Endothelial cell of umbilical vein (primary cell): ENCODE data around the gene CPA2. TPM values are rescaled to one million over a fixed set of nuclear protein-coding genes. Genes with fewer than 3 reads are reported as not detected.
A peak's percentile ranks its signal among the peaks of the same experiment; 100 is the strongest.

Source experiments
- BruUV-seq: library from RNA; stranded (reverse); fragments of 400-500 nt; replicated peaks from 2 replicates; lab custom pipeline; 2021; lab: Mats Ljungman, UMichigan
- CTCF ChIA-PET: fragments of 300-600, 350-600 bp; sonication (Branson Sonifier 250); formaldehyde crosslinking; loops from one replicate; lab custom pipeline; 2021; ENCODE audit warnings: antibody characterized with exemption, inconsistent platforms; lab: Charles Lee
- POLR2A ChIA-PET: fragments of 300-600, 350-600 bp; sonication (Branson Sonifier 250); formaldehyde crosslinking; loops from one replicate; lab custom pipeline; 2021; ENCODE audit warnings: antibody characterized with exemption, inconsistent platforms; lab: Charles Lee
- DNase-seq: peaks from one replicate; pipeline ENCODE4 v3.0.0-alpha.2; 2011; ENCODE audit warnings: low read depth, low spot score
- FAIRE-seq: peaks from 2 replicates; lab custom pipeline; 2011; peaks lifted over from hg19 to GRCh38; lab: Jason Lieb, UNC
- H2AFZ ChIP-seq: 2 replicates; pipeline ENCODE4 v1.6.0; 2012; ENCODE audit warnings: low read depth, low read length, control low read depth, inconsistent platforms
- H3K27ac ChIP-seq: 2 replicates; pipeline ENCODE4 v1.5.1; 2011; ENCODE audit warnings: low read depth, mild to moderate bottlenecking, control low read depth, low read length, moderate library complexity; ENCODE audit not compliant: insufficient read depth
- H3K27me3 ChIP-seq, 2 experiments: 2 replicates each; pipeline versions ENCODE4 v1.6.0 to v1.6.1; 2011; ENCODE audit warnings: low read length in 2 of 2, mixed read lengths in 1 of 2; ENCODE audit not compliant: control insufficient read depth in 2 of 2, insufficient read depth in 2 of 2
- H3K36me3 ChIP-seq, 2 experiments: 2 replicates in 1 of 2; 3 replicates in 1 of 2; pipeline ENCODE4 v1.5.1; 2011; ENCODE audit warnings: low read length in 2 of 2, mild to moderate bottlenecking in 1 of 2, moderate library complexity in 1 of 2; ENCODE audit not compliant: control insufficient read depth in 2 of 2, insufficient read depth in 2 of 2; ENCODE audit errors: extremely low read depth in 1 of 2
- H3K4me1 ChIP-seq: 3 replicates; pipeline ENCODE4 v1.5.1; 2011; ENCODE audit warnings: mild to moderate bottlenecking, low read length; ENCODE audit not compliant: control insufficient read depth, insufficient read depth; ENCODE audit errors: extremely low read depth
- H3K4me2 ChIP-seq: 2 replicates; pipeline ENCODE4 v1.6.1; 2011; ENCODE audit warnings: low read length, control low read depth, mixed read lengths; ENCODE audit not compliant: insufficient read depth
- H3K4me3 ChIP-seq, 3 experiments: fragments of 200-600 bp in 1 of 3; sonication (generic), shearing (Covaris generic) in 1 of 3; replicated peaks in 1 of 3; 2 replicates each; pipeline ENCODE4 v1.5.1; 2011 to 2016; ENCODE audit warnings: control low read depth in 3 of 3, low read length in 3 of 3, mild to moderate bottlenecking in 2 of 3, inconsistent platforms in 1 of 3, low read depth in 1 of 3, moderate library complexity in 1 of 3; ENCODE audit not compliant: insufficient read depth in 1 of 3
- H3K79me2 ChIP-seq: 2 replicates; pipeline ENCODE4 v1.6.0; 2012; ENCODE audit warnings: low read length, inconsistent platforms; ENCODE audit not compliant: control insufficient read depth, insufficient read depth
- H3K9ac ChIP-seq: replicated peaks from 2 replicates; pipeline ENCODE3; 2011; ENCODE audit warnings: low read length, control low read depth; ENCODE audit not compliant: insufficient read depth; ENCODE audit errors: extremely low read depth
- H3K9me1 ChIP-seq: replicated peaks from 3 replicates; pipeline ENCODE4 v1.6.0; 2011; ENCODE audit warnings: mild to moderate bottlenecking, low read length; ENCODE audit not compliant: control insufficient read depth, insufficient read depth; ENCODE audit errors: extremely low read depth
- H3K9me3 ChIP-seq: replicated peaks from 2 replicates; pipeline ENCODE4 v1.5.1; 2012; ENCODE audit warnings: low read length, inconsistent platforms; ENCODE audit not compliant: control insufficient read depth, insufficient read depth
- H4K20me1 ChIP-seq: replicated peaks from 2 replicates; pipeline ENCODE3; 2011; ENCODE audit warnings: mild to moderate bottlenecking, low read length; ENCODE audit not compliant: control insufficient read depth, insufficient read depth; ENCODE audit errors: extremely low read depth
- CTCF ChIP-seq, 2 donors: IDR thresholded peaks; 1 replicate in 1 of 2; 2 replicates in 1 of 2; pipeline ENCODE4 v1.5.1; 2011; ENCODE audit warnings: low read length in 2 of 2, mild to moderate bottlenecking in 2 of 2, moderate library complexity in 2 of 2, control low read depth in 1 of 2, inconsistent platforms in 1 of 2, low read depth in 1 of 2; ENCODE audit not compliant: insufficient read depth in 1 of 2; ENCODE audit errors: extremely low read depth in 1 of 2
- EZH2 ChIP-seq: IDR thresholded peaks from 2 replicates; pipeline ENCODE4 v1.6.1; 2012; ENCODE audit warnings: borderline replicate concordance, low read depth, mild to moderate bottlenecking, moderate library complexity, low read length, inconsistent platforms; ENCODE audit not compliant: severe bottlenecking
- FOS ChIP-seq: IDR thresholded peaks from 2 replicates; pipeline ENCODE4 v1.6.1; 2011; ENCODE audit warnings: mild to moderate bottlenecking, low read length, moderate library complexity, borderline replicate concordance; ENCODE audit not compliant: insufficient read depth
- GATA2 ChIP-seq: IDR thresholded peaks from 2 replicates; pipeline ENCODE4 v1.7.0; 2011; ENCODE audit warnings: low read depth, mild to moderate bottlenecking, moderate library complexity, mixed read lengths, low read length; ENCODE audit not compliant: insufficient read length, insufficient read depth
- JUN ChIP-seq: IDR thresholded peaks from 2 replicates; pipeline ENCODE4 v1.6.1; 2011; ENCODE audit warnings: borderline replicate concordance, low read depth; ENCODE audit not compliant: insufficient read length, insufficient read depth
- MAX ChIP-seq: IDR thresholded peaks from 2 replicates; pipeline ENCODE4 v1.6.1; 2011; ENCODE audit not compliant: insufficient read depth, insufficient read length
- MYC ChIP-seq: IDR thresholded peaks from one replicate; pipeline ENCODE4 v1.6.1; 2011; ENCODE audit warnings: mild to moderate bottlenecking, low read depth, low read length
- POLR2A ChIP-seq: IDR thresholded peaks from 2 replicates; pipeline ENCODE4 v1.6.1; 2012; ENCODE audit warnings: low read depth, mild to moderate bottlenecking, control low read depth, low read length
- POLR2AphosphoS5 ChIP-seq: IDR thresholded peaks from 2 replicates; pipeline ENCODE4 v1.6.1; 2012; ENCODE audit warnings: low read depth, mild to moderate bottlenecking, control low read depth, low read length, moderate library complexity; ENCODE audit not compliant: insufficient read depth
- dilution Hi-C: fragments of 300-500 bp; cut with MboI; formaldehyde crosslinking; loops from one replicate; pipeline ENCODE4 v1.15.0; 2019; ENCODE audit warnings: low sequenced_read_pairs; ENCODE audit not compliant: extremely low pct_ligation_motif_present
- intact Hi-C: fragments of 100-400 bp; cut with micrococcal nuclease; formaldehyde crosslinking; loops from one replicate; pipeline ENCODE4 v1.10.0; 2022
- polyA plus RNA-seq, 4 experiments: library from polyadenylated mRNA; depleted of rRNA in 3 of 4; stranded (reverse) in 3 of 4; unstranded in 1 of 4; fragments of >200 nt; gene quantifications; 2 replicates each; pipeline versions ENCODE4 v1.2.1 to v1.2.3, GENCODE V29; 2011 to 2012; ENCODE audit warnings: missing spikeins in 1 of 4
- total RNA-seq: library from RNA; stranded (reverse); gene quantifications from 2 replicates; pipeline ENCODE4 v1.2.3, GENCODE V29; 2021

CPA2 gene
- total and polyA plus RNA-seq, 2 donors (not counting 3 experiments of a cell fraction or from before 2014, with no cell fraction given), result not detected

GRCh38 chr7:130292682-130293257 is 26.1 kb downstream of the CPA2 start, which contains the start of gene CPA4:
Gene CPA4 (plus strand): TSS chr7:130293161. CDS start chr7:130293181, 20 bp downstream.
- no peak for FAIRE-seq
- Histone ChIP-seq H3K9me3 (no peaks in the 10 kb centered on the region), H3K9ac (no peak within 1 kb of the TSS), H3K4me2 (no peak within 1 kb of the TSS), H4K20me1 (no peaks in the 10 kb centered on the region), H3K9me1 (no peaks in the 10 kb centered on the region), H3K36me3 (no peaks in the 10 kb centered on the region), H3K4me3 (no peak within 1 kb of the TSS), H3K27ac (no peak within 1 kb of the TSS), H2AFZ (no peak within 1 kb of the TSS), H3K79me2 (no peaks in the 10 kb centered on the region), H3K27me3 (no peaks in the 10 kb centered on the region), H3K4me1 (no peaks in the 10 kb centered on the region)
- CTCF ChIA-PET, result interaction anchor here (0.6 to 2.1 kb wide), 4 partner anchors 10 to 97 kb away, joined by 4 to 10 read pairs (median 6); no protein-coding TSS in a partner anchor
- dilution Hi-C loops, result no loop called here
- peak; percentile 30 for TF ChIP-seq FOS
- no peak for TF ChIP-seq POLR2AphosphoS5
- no peak for TF ChIP-seq JUN
- no peak for TF ChIP-seq POLR2A
- no peak for TF ChIP-seq EZH2
- TF ChIP-seq GATA2, result peak; percentile 44
- TF ChIP-seq MYC, result no peak
- no peak for TF ChIP-seq MAX
- TF ChIP-seq CTCF (IDR thresholded peaks at IDR 0.05; ENCODE audit: extremely low read depth in 1 of 2, insufficient read depth in 1 of 2, low read depth in 1 of 2, low read length in 2 of 2), result no peak
- intact Hi-C loops, result no loop called here
- no TSS peak for BruUV-seq
- DNase-seq, result peak; percentile 23
- POLR2A ChIA-PET, result no interaction called here
